WI38 (cell line): ENCODE measurements around the gene PPP1R8.
"Not testable (repeated sequence)": the region's sequence is repeated elsewhere in the genome, so short reads cannot be mapped to it uniquely, and the experiment has no call there.

ENCODE experiments used
- H3K4me3 ChIP-seq: 2 replicates; pipeline ENCODE4 v1.5.1; 2011; ENCODE audit warnings: low read depth, mild to moderate bottlenecking, control low read depth, low read length
- CTCF ChIP-seq: IDR thresholded peaks from 2 replicates; pipeline ENCODE4 v1.5.1; 2012; ENCODE audit warnings: low read depth, mild to moderate bottlenecking, control low read depth, low read length

PPP1R8 gene

GRCh38 chr1:27833470-27833869 is 2.9 kb downstream of the PPP1R8 start:
- H3K4me3 ChIP-seq, result no peak overlapping the region

GRCh38 chr1:27835046-27835445 is 4.5 kb downstream of the PPP1R8 start:
- H3K4me3 ChIP-seq, result no peak overlapping the region
- TF ChIP-seq CTCF, result no peak

More at GRCh38 chr1:27833470-27833869, 2.9 kb downstream of the PPP1R8 start:
- TF ChIP-seq CTCF, result no peak

DNA sequence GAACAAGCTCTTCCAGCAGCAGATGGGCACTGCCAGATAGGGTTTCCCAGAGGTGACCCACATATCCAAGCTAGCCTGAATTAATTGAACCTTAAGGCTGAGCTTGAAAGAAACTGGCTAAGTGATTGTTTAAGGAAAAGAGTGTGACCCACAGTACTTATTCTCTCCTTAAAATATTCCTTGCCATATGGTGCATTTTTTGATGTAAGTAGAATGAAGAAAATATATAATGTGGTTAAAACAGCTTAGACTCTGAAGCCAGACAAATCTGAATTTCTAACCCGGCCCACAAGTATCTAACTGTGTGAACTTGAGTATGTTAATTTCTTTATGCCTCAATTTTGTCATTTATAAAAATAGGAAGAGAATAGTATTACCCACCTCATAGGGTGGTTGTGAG is 4.9 kb downstream of the PPP1R8 start:
- no peak for TF ChIP-seq CTCF

GRCh38 chr1:27849951-27850350 is 19.4 kb downstream of the PPP1R8 start:
- H3K4me3 ChIP-seq, result no peak overlapping the region
- no peak for TF ChIP-seq CTCF

More for the DNA sequence above, 4.9 kb downstream of the PPP1R8 start:
- H3K4me3 ChIP-seq, result no peak overlapping the region

DNA sequence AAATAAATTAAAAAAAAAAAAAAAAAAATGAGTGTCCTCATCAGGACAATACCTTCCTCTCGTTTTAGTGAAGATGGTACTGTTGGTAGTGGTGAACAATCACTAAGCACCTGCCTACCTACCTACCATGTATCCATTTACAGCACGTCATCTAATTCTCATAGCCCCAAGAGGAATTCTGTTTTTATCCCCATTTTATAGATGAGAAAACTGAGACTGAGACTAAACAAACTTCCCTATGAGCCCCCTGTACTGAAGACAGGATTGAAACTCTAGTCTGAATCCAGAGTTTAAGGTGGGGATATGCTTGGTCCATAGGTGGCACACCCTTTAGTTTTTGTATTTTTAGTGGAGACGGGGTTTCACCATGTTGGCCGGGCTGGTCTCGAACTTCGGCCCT is 24.5 kb downstream of the PPP1R8 start:
- no peak for TF ChIP-seq CTCF
- H3K4me3 ChIP-seq, result no peak overlapping the region

DNA sequence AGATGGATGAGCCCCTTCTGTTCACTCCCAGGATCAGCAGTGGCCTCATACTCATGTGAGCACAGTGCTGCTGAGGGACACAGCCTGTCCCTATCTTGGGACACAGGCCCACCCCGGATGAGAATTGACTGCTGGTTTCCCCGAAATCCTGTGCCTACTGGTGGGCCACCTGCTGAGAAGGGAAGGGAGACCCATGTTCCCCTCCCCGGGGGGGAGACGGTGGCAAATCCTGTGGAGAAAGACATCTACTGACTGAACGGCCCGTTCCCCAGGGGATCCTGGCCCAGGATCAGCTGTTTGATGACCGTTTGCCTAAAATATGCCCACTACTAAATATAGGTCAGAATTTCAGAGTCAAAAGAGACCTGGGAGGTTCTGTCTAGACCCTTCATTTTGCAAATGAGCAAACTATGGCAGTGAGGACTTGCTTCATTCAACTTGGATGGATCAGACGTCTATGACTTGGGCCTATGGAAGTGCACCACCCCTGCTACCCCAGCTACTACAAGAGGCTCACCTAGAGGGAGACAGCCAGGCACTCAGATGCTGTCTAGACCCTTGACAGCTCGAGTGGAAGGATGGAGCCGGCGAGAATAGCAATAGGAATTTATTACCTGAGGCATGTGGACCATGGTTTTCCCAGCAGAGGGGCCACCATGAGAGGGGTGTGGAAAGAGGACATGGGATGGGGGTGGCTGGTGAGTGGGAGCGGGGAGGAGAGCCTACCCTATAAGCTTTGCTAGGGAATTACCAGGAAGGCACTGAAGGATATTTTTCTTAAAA is 26.2 kb downstream of the PPP1R8 start:
- no peak overlapping the region for H3K4me3 ChIP-seq
- no peak for TF ChIP-seq CTCF

DNA sequence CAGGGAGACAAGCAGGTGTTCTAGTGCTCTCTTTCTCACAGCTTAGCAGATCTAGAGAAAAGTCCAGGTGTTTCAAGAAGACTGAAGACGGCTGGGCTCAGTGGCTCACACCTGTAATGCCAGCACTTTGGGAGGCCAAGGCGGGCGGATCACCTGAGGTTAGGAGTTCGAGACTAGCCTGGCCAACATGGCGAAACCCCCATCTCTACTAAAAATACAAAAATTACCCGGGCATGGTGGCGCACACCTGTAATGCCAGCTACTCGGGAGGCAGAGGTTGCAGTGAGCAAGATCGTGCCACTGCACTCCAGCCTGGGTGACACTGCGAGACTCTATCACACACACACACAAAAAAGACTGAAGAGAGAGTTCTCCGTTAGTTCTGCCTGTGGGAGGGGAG is 27.0 kb downstream of the PPP1R8 start:
- H3K4me3 ChIP-seq, result not testable (repeated sequence)
